Spleen (tissue), 11 donors: ENCODE measurements around the gene AFAP1L2. TPM values are rescaled to one million over a fixed set of nuclear protein-coding genes. Genes with fewer than 3 reads are reported as not detected.

Experiments used
- DNase-seq: peaks from one replicate; pipeline ENCODE4 v3.0.0-alpha.2; 2020
- H3K27ac ChIP-seq, 8 donors: fragments of 200-600 bp; sonication (generic) in 7 of 8; 1 replicate in 4 of 8; 2 replicates in 4 of 8; pipeline versions ENCODE4 v1.5.0 to v1.8.0; 2016 to 2021; ENCODE audit warnings: inconsistent platforms in 4 of 8, mild to moderate bottlenecking in 4 of 8, moderate library complexity in 1 of 8
- H3K27me3 ChIP-seq, 7 donors: fragments of 200-600 bp; sonication (generic) in 6 of 7; replicated peaks in 1 of 7; 1 replicate in 4 of 7; 2 replicates in 3 of 7; pipeline versions ENCODE4 v1.5.0 to v1.8.0; 2016 to 2021; ENCODE audit warnings: inconsistent platforms in 3 of 7, mild to moderate bottlenecking in 1 of 7
- H3K36me3 ChIP-seq, 6 donors: fragments of 200-600 bp; sonication (generic) in 5 of 6; 1 replicate in 4 of 6; 2 replicates in 2 of 6; pipeline versions ENCODE4 v1.5.0 to v1.8.0; 2016 to 2021; ENCODE audit warnings: inconsistent platforms in 2 of 6
- H3K4me1 ChIP-seq, 6 donors: fragments of 200-600 bp; sonication (generic) in 5 of 6; 1 replicate in 3 of 6; 2 replicates in 3 of 6; pipeline versions ENCODE4 v1.5.0 to v1.8.0; 2016 to 2021; ENCODE audit warnings: inconsistent platforms in 3 of 6
- H3K4me3 ChIP-seq, 8 donors: fragments of 200-600 bp; sonication (generic) in 7 of 8; 1 replicate in 4 of 8; 2 replicates in 4 of 8; pipeline versions ENCODE4 v1.5.0 to v1.8.0; 2016 to 2021; ENCODE audit warnings: inconsistent platforms in 4 of 8, mild to moderate bottlenecking in 4 of 8, moderate library complexity in 2 of 8
- H3K9me3 ChIP-seq, 8 donors: fragments of 200-600 bp; sonication (generic) in 7 of 8; 1 replicate in 4 of 8; 2 replicates in 4 of 8; pipeline versions ENCODE4 v1.5.0 to v1.8.0; 2016 to 2021; ENCODE audit warnings: inconsistent platforms in 4 of 8
- CTCF ChIP-seq, 11 experiments: fragments of 200-600 bp in 7 of 11; fragments of 450-650 bp in 4 of 11; sonication (generic) in 4 of 11; IDR thresholded peaks in 8 of 11; conservative IDR thresholded peaks in 3 of 11; 1 replicate in 7 of 11; 2 replicates in 4 of 11; pipeline versions ENCODE4 v1.4.0 to v1.8.0; 2016 to 2021; ENCODE audit warnings: antibody characterized with exemption in 11 of 11, inconsistent platforms in 4 of 11, mild to moderate bottlenecking in 1 of 11
- POLR2A ChIP-seq, 3 donors: fragments of 450-650 bp; IDR thresholded peaks; one replicate each; pipeline ENCODE4 v1.5.1; 2017; ENCODE audit warnings: antibody characterized with exemption in 3 of 3, mild to moderate bottlenecking in 1 of 3
- POLR2AphosphoS5 ChIP-seq, 3 donors: sonication (generic); formaldehyde crosslinking; IDR thresholded peaks; one replicate each; pipeline ENCODE4 v1.5.1; 2017; ENCODE audit warnings: antibody characterized with exemption in 3 of 3
- WGBS, 5 donors: extraction: QIAGEN DNeasy Blood & Tissue Kit in 3 of 5; methylation state at CpG; one replicate each; pipeline versions ENCODE4 v1.1.5 to v1.1.7; 2013 to 2018; 5-methylcytosine and 5-hydroxymethylcytosine counted together
- intact Hi-C: fragments of 100-400 bp; cut with DNase I; formaldehyde crosslinking; loops from one replicate; pipeline ENCODE4 v1.15.0; 2023; ENCODE audit warnings: low total_unique reads
- polyA plus RNA-seq, 3 donors: library from polyadenylated mRNA; stranded (reverse); fragments of 200-250 nt; gene quantifications; one replicate each; pipeline ENCODE4 v1.2.1, GENCODE V29; 2013
- total RNA-seq, 7 donors: library from RNA; depleted of rRNA in 3 of 7; stranded (reverse); fragments of >200 nt in 3 of 7; fragmentation: NEBNext Ultra II Directional in 4 of 7; extraction: Animal tissue kit (Norgen Biotek cat#: 25700) in 4 of 7; gene quantifications; one replicate each; pipeline versions ENCODE4 v1.1.0 to v1.2.1, GENCODE V29; 2016 to 2021
- donor health status: healthy with polysubstance abuse.
- donor health status: DM: no; HTN: no; CAD: no; lungs with moderate emphysema.
- donor health status: DM: no; HTN: no; CAD: no.
- donor health status: Bipolar disorder and iron deficiency.
- donor health status: healthy.
- donor health status: DM: no; HTN: no; CAD: no.
- donor health status: DM: yes; HTN: yes; CAD: no.

AFAP1L2 gene
- total and polyA plus RNA-seq, 10 donors, result 18.3 to 273 (median 180) TPM

- WGBS, 5 donors, result 92 to 98% (median 95%) methylated on average over 4 of the region's 4 CpGs
Measured at GRCh38 chr10:114363745-114364454, 40.4 kb downstream of the AFAP1L2 start.

GRCh38 chr10:114362826-114363355, 41.4 kb downstream of the AFAP1L2 start:
- no peaks in the 10 kb centered on the region for H3K9me3 ChIP-seq
- intact Hi-C loops, result no loop called here
- peaks cover 0 to 6% (median 0%) of the 10 kb centered on the region in 6 donors for H3K36me3 ChIP-seq
- peaks cover 0 to 15% (median 8%) of the 10 kb centered on the region in 6 donors for H3K4me1 ChIP-seq
- DNase-seq, result no peak
- H3K27ac ChIP-seq, result peak overlapping the region in 1 of 8 donors; percentile 28
- H3K4me3 ChIP-seq, result no peak overlapping the region
- no peaks in the 10 kb centered on the region for H3K27me3 ChIP-seq
- TF ChIP-seq POLR2AphosphoS5 (IDR thresholded peaks at IDR 0.05) (peak in 1 of 3 donors; percentile 48), CTCF (IDR thresholded peaks at IDR 0.05 in 8 of 11, conservative IDR thresholded peaks at IDR 0.05 in 3 of 11) (no peak), POLR2A (IDR thresholded peaks at IDR 0.05) (no peak)
- 85 to 90% (median 89%) methylated on average over 15 to 16 of the region's 16 CpGs for WGBS, 5 donors

More at GRCh38 chr10:114363745-114364454, 40.4 kb downstream of the AFAP1L2 start:
- TF ChIP-seq CTCF (IDR thresholded peaks at IDR 0.05 in 8 of 11, conservative IDR thresholded peaks at IDR 0.05 in 3 of 11), result no peak
- TF ChIP-seq POLR2A (IDR thresholded peaks at IDR 0.05), result no peak
- no peak for TF ChIP-seq POLR2AphosphoS5 (IDR thresholded peaks at IDR 0.05)
- Histone ChIP-seq H3K27ac (peak overlapping the region in 1 of 8 donors; percentile 45), H3K36me3 (peaks cover 0 to 6% (median 0%) of the 10 kb centered on the region in 6 donors), H3K27me3 (no peaks in the 10 kb centered on the region), H3K9me3 (no peaks in the 10 kb centered on the region), H3K4me1 (peaks cover 0 to 16% (median 8%) of the 10 kb centered on the region in 6 donors), H3K4me3 (no peak overlapping the region)
- intact Hi-C loops, result no loop called here
- no peak for DNase-seq

- H3K4me3 ChIP-seq, result no peak overlapping the region
- H3K36me3 ChIP-seq, result peaks cover 0 to 6% (median 0%) of the 10 kb centered on the region in 6 donors
- H3K27ac ChIP-seq, result peak overlapping the region in 2 of 8 donors; percentile 7 to 42
- peaks cover 0 to 28% (median 12%) of the 10 kb centered on the region in 6 donors for H3K4me1 ChIP-seq
- DNase-seq, result no peak
- no peak for TF ChIP-seq POLR2AphosphoS5 (IDR thresholded peaks at IDR 0.05)
- no peak for TF ChIP-seq POLR2A (IDR thresholded peaks at IDR 0.05)
- TF ChIP-seq CTCF (IDR thresholded peaks at IDR 0.05 in 8 of 11, conservative IDR thresholded peaks at IDR 0.05 in 3 of 11), result no peak
- intact Hi-C loops, result no loop called here
- no peaks in the 10 kb centered on the region for H3K27me3 ChIP-seq
- WGBS, 5 donors, result 72 to 92% (median 81%) methylated on average over 2 of the region's 2 CpGs
- no peaks in the 10 kb centered on the region for H3K9me3 ChIP-seq
Measured at GRCh38 chr10:114359953-114360345, 44.4 kb downstream of the AFAP1L2 start.
